ENCODE measurements around the gene OSGIN1. TPM values are rescaled to one million over a fixed set of nuclear protein-coding genes. Genes with fewer than 3 reads are reported as not detected.

Gene OSGIN1
- total RNA-seq, 4 donors from 2014 or later: 6.7 to 27.7 (median 10.3) TPM

- TF ChIP-seq, protein P1, sequence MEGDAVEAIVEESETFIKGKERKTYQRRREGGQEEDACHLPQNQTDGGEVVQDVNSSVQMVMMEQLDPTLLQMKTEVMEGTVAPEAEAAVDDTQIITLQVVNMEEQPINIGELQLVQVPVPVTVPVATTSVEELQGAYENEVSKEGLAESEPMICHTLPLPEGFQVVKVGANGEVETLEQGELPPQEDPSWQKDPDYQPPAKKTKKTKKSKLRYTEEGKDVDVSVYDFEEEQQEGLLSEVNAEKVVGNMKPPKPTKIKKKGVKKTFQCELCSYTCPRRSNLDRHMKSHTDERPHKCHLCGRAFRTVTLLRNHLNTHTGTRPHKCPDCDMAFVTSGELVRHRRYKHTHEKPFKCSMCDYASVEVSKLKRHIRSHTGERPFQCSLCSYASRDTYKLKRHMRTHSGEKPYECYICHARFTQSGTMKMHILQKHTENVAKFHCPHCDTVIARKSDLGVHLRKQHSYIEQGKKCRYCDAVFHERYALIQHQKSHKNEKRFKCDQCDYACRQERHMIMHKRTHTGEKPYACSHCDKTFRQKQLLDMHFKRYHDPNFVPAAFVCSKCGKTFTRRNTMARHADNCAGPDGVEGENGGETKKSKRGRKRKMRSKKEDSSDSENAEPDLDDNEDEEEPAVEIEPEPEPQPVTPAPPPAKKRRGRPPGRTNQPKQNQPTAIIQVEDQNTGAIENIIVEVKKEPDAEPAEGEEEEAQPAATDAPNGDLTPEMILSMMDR (IDR thresholded peaks at IDR 0.05): no peak
- TF ChIP-seq EP300 (IDR thresholded peaks at IDR 0.05) (no peak), POLR2A (IDR thresholded peaks at IDR 0.05) (no peak)
- Histone ChIP-seq H3K36me3 (peaks cover 0 to 49% (median 0%) of the 10 kb centered on the region in 3 donors), H3K9me3 (no peaks in the 10 kb centered on the region), H3K4me1 (no peaks in the 10 kb centered on the region), H3K4me3 (no peak overlapping the region), H3K27me3 (no peaks in the 10 kb centered on the region), H3K27ac (no peak overlapping the region)
- DNase-seq (ENCODE audit: low spot score in 2 of 2): no peak
- 83 to 92% methylated on average over 10 to 11 of the region's 11 CpGs for WGBS, 2 donors
These were observed 20.7 kb upstream of the OSGIN1 start for GRCh38 chr16:83932304-83932703.

GRCh38 chr16:83932955-83933673 is 19.9 kb upstream of the OSGIN1 start:
- no peak for DNase-seq (ENCODE audit: low spot score in 2 of 2)
- H3K27ac ChIP-seq: no peak overlapping the region
- TF ChIP-seq POLR2A (IDR thresholded peaks at IDR 0.05) (no peak), EP300 (IDR thresholded peaks at IDR 0.05) (no peak)
- TF ChIP-seq, protein P1 (IDR thresholded peaks at IDR 0.05): no peak
- 60 to 70% methylated on average over 25 of the region's 25 CpGs for WGBS, 2 donors
- no peak overlapping the region for H3K4me3 ChIP-seq
- peaks cover 0 to 52% (median 0%) of the 10 kb centered on the region in 3 donors for H3K36me3 ChIP-seq
- H3K4me1 ChIP-seq: no peaks in the 10 kb centered on the region
- H3K27me3 ChIP-seq: no peaks in the 10 kb centered on the region
- H3K9me3 ChIP-seq: no peaks in the 10 kb centered on the region

- WGBS, 2 donors: 80 to 82% methylated on average over 28 of the region's 28 CpGs
- Histone ChIP-seq H3K36me3 (peaks cover 0 to 42% (median 0%) of the 10 kb centered on the region in 3 donors), H3K4me1 (no peaks in the 10 kb centered on the region), H3K9me3 (no peaks in the 10 kb centered on the region), H3K27me3 (no peaks in the 10 kb centered on the region), H3K4me3 (no peak overlapping the region), H3K27ac (no peak overlapping the region)
- DNase-seq (ENCODE audit: low spot score in 2 of 2): no peak
- TF ChIP-seq EP300 (IDR thresholded peaks at IDR 0.05): no peak
- TF ChIP-seq, protein P1 (IDR thresholded peaks at IDR 0.05): no peak
- no peak for TF ChIP-seq POLR2A (IDR thresholded peaks at IDR 0.05)
These were observed 19.0 kb upstream of the OSGIN1 start for GRCh38 chr16:83933885-83934683.

DNA sequence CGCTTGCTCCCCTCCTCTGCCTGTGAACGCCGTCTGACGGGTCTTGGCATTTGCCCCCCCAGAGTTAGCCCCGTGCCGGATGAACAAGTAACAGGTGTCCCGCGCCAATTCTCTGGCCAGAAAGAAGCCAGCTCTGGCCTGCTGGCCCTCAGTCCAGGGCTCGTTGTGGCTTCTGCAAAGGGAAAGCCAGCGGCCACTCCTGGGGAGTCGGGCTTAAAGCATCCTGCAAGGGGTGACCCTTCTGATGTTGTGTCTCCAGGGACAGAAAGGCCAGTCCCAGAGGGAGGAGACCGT is 18.4 kb upstream of the OSGIN1 start:
- TF ChIP-seq, protein P1 (IDR thresholded peaks at IDR 0.05): no peak
- no peak for TF ChIP-seq POLR2A (IDR thresholded peaks at IDR 0.05)
- no peak for TF ChIP-seq EP300 (IDR thresholded peaks at IDR 0.05)
- Histone ChIP-seq H3K27me3 (no peaks in the 10 kb centered on the region), H3K27ac (no peak overlapping the region), H3K4me1 (no peaks in the 10 kb centered on the region), H3K4me3 (no peak overlapping the region), H3K36me3 (peaks cover 0 to 37% (median 0%) of the 10 kb centered on the region in 3 donors), H3K9me3 (no peaks in the 10 kb centered on the region)
- WGBS, 2 donors: 70 to 72% methylated on average over 12 of the region's 12 CpGs
- DNase-seq (ENCODE audit: low spot score in 2 of 2): no peak

All from tibial nerve (tissue), 4 donors.